Astrocyte (in vitro differentiated cells and primary cell): ENCODE results near the gene TUNAR. TPM values are rescaled to one million over a fixed set of nuclear protein-coding genes. Genes with fewer than 3 reads are reported as not detected.

Experiments
- DNase-seq: peaks from one replicate; pipeline ENCODE4 v3.0.0-alpha.2; 2010; ENCODE audit warnings: low read depth
- FAIRE-seq: peaks from 2 replicates; lab custom pipeline; 2011; peaks lifted over from hg19 to GRCh38; lab: Jason Lieb, UNC
- H2AFZ ChIP-seq: 2 replicates; pipeline ENCODE4 v1.6.0; 2012; ENCODE audit warnings: low read depth, low read length, inconsistent platforms
- H3K27ac ChIP-seq: 2 replicates; pipeline ENCODE4 v1.5.1; 2011; ENCODE audit warnings: low read depth, low read length, inconsistent platforms
- H3K27me3 ChIP-seq: 2 replicates; pipeline ENCODE4 v1.6.0; 2011; ENCODE audit warnings: low read length, inconsistent platforms; ENCODE audit not compliant: insufficient read depth
- H3K36me3 ChIP-seq: 2 replicates; pipeline ENCODE4 v1.5.1; 2011; ENCODE audit warnings: low read length, inconsistent platforms; ENCODE audit not compliant: insufficient read depth
- H3K4me1 ChIP-seq: 2 replicates; pipeline ENCODE4 v1.5.1; 2011; ENCODE audit warnings: low read length, inconsistent platforms; ENCODE audit not compliant: insufficient read depth
- H3K4me2 ChIP-seq: 2 replicates; pipeline ENCODE4 v1.6.0; 2012; ENCODE audit warnings: low read length, inconsistent platforms
- H3K4me3 ChIP-seq: 2 replicates; pipeline ENCODE4 v1.5.1; 2011; ENCODE audit warnings: low read depth, mild to moderate bottlenecking, low read length, inconsistent platforms; ENCODE audit not compliant: insufficient read depth
- H3K79me2 ChIP-seq: 2 replicates; pipeline ENCODE4 v1.6.0; 2012; ENCODE audit warnings: mild to moderate bottlenecking, low read length, inconsistent platforms; ENCODE audit not compliant: insufficient read depth
- H3K9ac ChIP-seq: 2 replicates; pipeline ENCODE4 v1.6.0; 2012; ENCODE audit warnings: mild to moderate bottlenecking, low read length, inconsistent platforms
- H3K9me3 ChIP-seq: 2 replicates; pipeline ENCODE4 v1.5.1; 2012; ENCODE audit warnings: low read depth, mild to moderate bottlenecking, low read length, inconsistent platforms; ENCODE audit not compliant: insufficient read depth
- H4K20me1 ChIP-seq: 2 replicates; pipeline ENCODE4 v1.6.0; 2012; ENCODE audit warnings: low read length, inconsistent platforms; ENCODE audit not compliant: insufficient read depth
- H3K27ac Mint-ChIP-seq: one replicate; pipeline ENCODE4 v1.8.0; 2021; ENCODE audit warnings: mild to moderate bottlenecking, mixed read lengths; ENCODE audit not compliant: unreplicated experiment
- H3K27me3 Mint-ChIP-seq: one replicate; pipeline ENCODE4 v1.8.0; 2021; ENCODE audit warnings: low read depth, mixed read lengths; ENCODE audit not compliant: unreplicated experiment
- H3K36me3 Mint-ChIP-seq: one replicate; pipeline ENCODE4 v1.8.0; 2021; ENCODE audit warnings: low read depth, mixed read lengths; ENCODE audit not compliant: unreplicated experiment
- H3K4me1 Mint-ChIP-seq: one replicate; pipeline ENCODE4 v1.8.0; 2021; ENCODE audit warnings: low read depth, mixed read lengths; ENCODE audit not compliant: unreplicated experiment
- H3K4me3 Mint-ChIP-seq: one replicate; pipeline ENCODE4 v1.8.0; 2021; ENCODE audit warnings: mild to moderate bottlenecking, moderate library complexity, mixed read lengths; ENCODE audit not compliant: unreplicated experiment
- H3K9me3 Mint-ChIP-seq: one replicate; pipeline ENCODE4 v1.8.0; 2021; ENCODE audit warnings: mild to moderate bottlenecking, mixed read lengths; ENCODE audit not compliant: unreplicated experiment
- EZH2 ChIP-seq: IDR thresholded peaks from 2 replicates; pipeline ENCODE4 v1.6.1; 2012; ENCODE audit warnings: mild to moderate bottlenecking, low read length, inconsistent platforms; ENCODE audit not compliant: insufficient read depth
- total RNA-seq: library from RNA; stranded (reverse); gene quantifications from 2 replicates; pipeline ENCODE4 v1.2.1, GENCODE V29; 2021
- TF ChIP-seq, protein P1 (sequence below): IDR thresholded peaks from 2 replicates; pipeline ENCODE4 v1.5.1; 2011; ENCODE audit warnings: low read depth, mild to moderate bottlenecking, inconsistent platforms, low read length, moderate library complexity; ENCODE audit not compliant: insufficient read depth

The TUNAR gene
- total RNA-seq, 1 donor from 2014 or later = 1.0 TPM

- Mint-ChIP-seq H3K36me3 (no peaks in the 10 kb centered on the region), H3K4me3 (no peak overlapping the region), H3K27me3 (peaks cover 2% of the 10 kb centered on the region), H3K27ac (no peak overlapping the region), H3K4me1 (peaks cover 3% of the 10 kb centered on the region), H3K9me3 (no peaks in the 10 kb centered on the region)
- H3K27ac ChIP-seq = no peak overlapping the region
- no peak for TF ChIP-seq EZH2
- TF ChIP-seq, protein P1, sequence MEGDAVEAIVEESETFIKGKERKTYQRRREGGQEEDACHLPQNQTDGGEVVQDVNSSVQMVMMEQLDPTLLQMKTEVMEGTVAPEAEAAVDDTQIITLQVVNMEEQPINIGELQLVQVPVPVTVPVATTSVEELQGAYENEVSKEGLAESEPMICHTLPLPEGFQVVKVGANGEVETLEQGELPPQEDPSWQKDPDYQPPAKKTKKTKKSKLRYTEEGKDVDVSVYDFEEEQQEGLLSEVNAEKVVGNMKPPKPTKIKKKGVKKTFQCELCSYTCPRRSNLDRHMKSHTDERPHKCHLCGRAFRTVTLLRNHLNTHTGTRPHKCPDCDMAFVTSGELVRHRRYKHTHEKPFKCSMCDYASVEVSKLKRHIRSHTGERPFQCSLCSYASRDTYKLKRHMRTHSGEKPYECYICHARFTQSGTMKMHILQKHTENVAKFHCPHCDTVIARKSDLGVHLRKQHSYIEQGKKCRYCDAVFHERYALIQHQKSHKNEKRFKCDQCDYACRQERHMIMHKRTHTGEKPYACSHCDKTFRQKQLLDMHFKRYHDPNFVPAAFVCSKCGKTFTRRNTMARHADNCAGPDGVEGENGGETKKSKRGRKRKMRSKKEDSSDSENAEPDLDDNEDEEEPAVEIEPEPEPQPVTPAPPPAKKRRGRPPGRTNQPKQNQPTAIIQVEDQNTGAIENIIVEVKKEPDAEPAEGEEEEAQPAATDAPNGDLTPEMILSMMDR = no peak
- no peak overlapping the region for H3K9ac ChIP-seq
- DNase-seq (no peak), FAIRE-seq (no peak)
- no peaks in the 10 kb centered on the region for H3K36me3 ChIP-seq
- H3K4me2 ChIP-seq = no peak overlapping the region
- no peaks in the 10 kb centered on the region for H4K20me1 ChIP-seq
- no peak overlapping the region for H3K4me3 ChIP-seq
- H3K9me3 ChIP-seq = no peaks in the 10 kb centered on the region
- peaks cover 2% of the 10 kb centered on the region for H3K4me1 ChIP-seq
- H3K79me2 ChIP-seq = no peaks in the 10 kb centered on the region
- H2AFZ ChIP-seq = no peak overlapping the region
- H3K27me3 ChIP-seq = no peaks in the 10 kb centered on the region
These were observed 44.3 kb downstream of the TUNAR start for GRCh38 chr14:95920769-95921438.

DNA sequence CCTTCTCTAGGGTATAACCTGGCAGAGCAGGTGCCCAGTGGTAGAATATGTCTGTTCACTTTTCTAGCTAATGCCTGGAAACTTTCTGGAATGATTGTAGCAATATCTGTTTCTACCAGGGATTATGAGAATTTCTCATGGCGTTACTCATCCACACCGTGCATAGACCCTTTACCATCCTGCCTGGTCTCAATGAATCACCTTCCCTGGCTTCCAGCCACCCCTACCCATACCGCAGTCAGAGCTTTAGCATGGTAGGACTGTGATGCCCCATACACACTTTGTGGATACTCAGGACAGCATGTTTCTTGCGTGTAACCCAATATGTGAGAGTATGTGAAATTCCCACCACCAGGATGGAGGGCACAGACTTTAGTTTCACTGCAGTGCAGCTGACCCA is 45.4 kb downstream of the TUNAR start:
- peaks cover 2% of the 10 kb centered on the region for H3K4me1 ChIP-seq
- peaks cover 3% of the 10 kb centered on the region for H3K4me1 Mint-ChIP-seq
- H3K27me3 ChIP-seq = no peaks in the 10 kb centered on the region
- no peak overlapping the region for H3K9ac ChIP-seq
- no peak overlapping the region for H3K4me2 ChIP-seq
- no peak overlapping the region for H2AFZ ChIP-seq
- H3K79me2 ChIP-seq = no peaks in the 10 kb centered on the region
- FAIRE-seq = no peak
- no peak overlapping the region for H3K4me3 Mint-ChIP-seq
- peaks cover 5% of the 10 kb centered on the region for H3K27me3 Mint-ChIP-seq
- H3K9me3 ChIP-seq = no peaks in the 10 kb centered on the region
- DNase-seq = no peak
- H3K27ac Mint-ChIP-seq = no peak overlapping the region
- TF ChIP-seq, protein P1 = no peak
- TF ChIP-seq EZH2 = no peak
- H3K36me3 Mint-ChIP-seq = no peaks in the 10 kb centered on the region
- no peaks in the 10 kb centered on the region for H3K36me3 ChIP-seq
- no peak overlapping the region for H3K4me3 ChIP-seq
- no peaks in the 10 kb centered on the region for H4K20me1 ChIP-seq
- H3K27ac ChIP-seq = no peak overlapping the region
- no peaks in the 10 kb centered on the region for H3K9me3 Mint-ChIP-seq

DNA sequence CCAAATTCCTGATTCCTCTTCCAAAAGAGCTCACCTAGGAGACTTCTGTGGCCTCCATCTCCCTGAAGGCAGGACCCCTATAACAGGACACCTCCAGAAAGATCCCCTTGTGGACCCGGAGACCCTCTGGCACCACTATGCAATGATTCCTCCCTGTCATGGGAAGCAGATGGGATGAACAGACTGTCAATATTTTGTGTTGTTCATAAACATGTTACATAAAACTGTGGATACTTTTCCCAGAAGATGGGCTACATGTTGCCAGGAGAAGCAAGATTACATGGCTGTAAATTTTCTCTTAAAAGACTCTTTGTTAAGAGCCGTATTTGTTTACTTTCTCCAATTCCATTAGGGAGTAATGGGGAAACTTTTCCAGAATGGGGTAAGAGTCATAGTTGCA is 52.1 kb downstream of the TUNAR start:
- no peak overlapping the region for H2AFZ ChIP-seq
- H3K4me3 ChIP-seq = no peak overlapping the region
- no peaks in the 10 kb centered on the region for H3K36me3 ChIP-seq
- H3K4me2 ChIP-seq = no peak overlapping the region
- Mint-ChIP-seq H3K27me3 (peaks cover 23% of the 10 kb centered on the region), H3K4me1 (no peaks in the 10 kb centered on the region), H3K36me3 (no peaks in the 10 kb centered on the region), H3K27ac (no peak overlapping the region), H3K9me3 (no peaks in the 10 kb centered on the region), H3K4me3 (no peak overlapping the region)
- no peaks in the 10 kb centered on the region for H3K79me2 ChIP-seq
- no peaks in the 10 kb centered on the region for H3K4me1 ChIP-seq
- DNase-seq (no peak), FAIRE-seq (no peak)
- no peak overlapping the region for H3K27ac ChIP-seq
- H3K9ac ChIP-seq = no peak overlapping the region
- H4K20me1 ChIP-seq = no peaks in the 10 kb centered on the region
- H3K9me3 ChIP-seq = no peaks in the 10 kb centered on the region
- TF ChIP-seq, protein P1 = no peak
- no peak for TF ChIP-seq EZH2
- H3K27me3 ChIP-seq = no peaks in the 10 kb centered on the region
